Caki2 (cell line): ENCODE measurements around the gene SH3D21. TPM values are rescaled to one million over a fixed set of nuclear protein-coding genes. Genes with fewer than 3 reads are reported as not detected.
A peak's percentile ranks its signal among the peaks of the same experiment; 100 is the strongest.

Experiments used
- DNase-seq: peaks from one replicate; pipeline ENCODE4 v3.0.0-alpha.2; 2015; ENCODE audit warnings: low read depth
- in situ Hi-C: cut with HindIII; loops from 2 replicates; pipeline ENCODE4 v1.10.0; 2016; ENCODE audit warnings: low sequenced_read_pairs, low pct_unique_long_range_greater_than_20kb, mixed read lengths
- total RNA-seq: library from RNA; depleted of rRNA; stranded (reverse); fragments of >200 nt; shearing (Covaris generic); gene quantifications from 2 replicates; pipeline ENCODE4 v1.2.3, GENCODE V29; 2014; ENCODE audit warnings: low replicate concordance

The SH3D21 gene
- total RNA-seq, 1 experiment from 2014 or later, result 3.2 TPM

- no peak for DNase-seq
- in situ Hi-C loops, result no loop called here
Observed at GRCh38 chr1:36324353-36324703, 18.2 kb downstream of the SH3D21 start.

- DNase-seq, result no peak
- in situ Hi-C loops, result no loop called here
Observed at GRCh38 chr1:36326499-36326898, 20.3 kb downstream of the SH3D21 start.

GRCh38 chr1:36327421-36328087, 21.4 kb downstream of the SH3D21 start:
- in situ Hi-C loops, result no loop called here
- no peak for DNase-seq

GRCh38 chr1:36328088-36328480, 21.9 kb downstream of the SH3D21 start:
- in situ Hi-C loops, result no loop called here
- DNase-seq, result no peak

GRCh38 chr1:36328713-36329112, 22.5 kb downstream of the SH3D21 start:
- DNase-seq, result no peak
- in situ Hi-C loops, result no loop called here

GRCh38 chr1:36329817-36330216, 23.6 kb downstream of the SH3D21 start:
- in situ Hi-C loops, result no loop called here
- no peak for DNase-seq

- in situ Hi-C loops, result no loop called here
- no peak for DNase-seq
Observed at GRCh38 chr1:36330940-36331339, 24.8 kb downstream of the SH3D21 start.

GRCh38 chr1:36337830-36338229, 31.7 kb downstream of the SH3D21 start:
- in situ Hi-C loops, result no loop called here
- no peak for DNase-seq

- in situ Hi-C loops, result no loop called here
- DNase-seq, result no peak
Observed at GRCh38 chr1:36339215-36339614, 33.0 kb downstream of the SH3D21 start.

- no peak for DNase-seq
- in situ Hi-C loops, result no loop called here
Observed at GRCh38 chr1:36339615-36340014, 33.4 kb downstream of the SH3D21 start.

GRCh38 chr1:36341626-36342320, 35.6 kb downstream of the SH3D21 start:
- DNase-seq, result no peak
- in situ Hi-C loops, result no loop called here

GRCh38 chr1:36342426-36343185, 36.4 kb downstream of the SH3D21 start:
- peak; percentile 66 for DNase-seq
- in situ Hi-C loops, result no loop called here

- no peak for DNase-seq
- in situ Hi-C loops, result no loop called here
Observed at GRCh38 chr1:36343651-36344394, 37.7 kb downstream of the SH3D21 start.

GRCh38 chr1:36344395-36344680, 38.2 kb downstream of the SH3D21 start:
- DNase-seq, result no peak
- in situ Hi-C loops, result no loop called here

GRCh38 chr1:36345353-36345752, 39.2 kb downstream of the SH3D21 start:
- in situ Hi-C loops, result no loop called here
- no peak for DNase-seq

- in situ Hi-C loops, result no loop called here
- DNase-seq, result no peak
Observed at GRCh38 chr1:36346741-36347370, 40.7 kb downstream of the SH3D21 start.

GRCh38 chr1:36349241-36349671, 43.1 kb downstream of the SH3D21 start:
- in situ Hi-C loops, result no loop called here

GRCh38 chr1:36349839-36350238, 43.7 kb downstream of the SH3D21 start:
- no peak for DNase-seq
- in situ Hi-C loops, result no loop called here

More at GRCh38 chr1:36349241-36349671, 43.1 kb downstream of the SH3D21 start:
- no peak for DNase-seq
